LNCaP clone FGC (cell line): Measurements from ENCODE around the gene SYT7.

ENCODE experiments used
- DNase-seq: peaks from one replicate; pipeline ENCODE4 v3.0.0-alpha.2; 2011; ENCODE audit warnings: low read depth
- H3K4me3 ChIP-seq: 2 replicates; pipeline ENCODE4 v1.5.1; 2011; ENCODE audit warnings: mild to moderate bottlenecking, low read depth, low read length, control low read depth
- CTCF ChIP-seq: IDR thresholded peaks from 2 replicates; pipeline ENCODE4 v1.5.1; 2012; ENCODE audit warnings: mild to moderate bottlenecking; ENCODE audit not compliant: control insufficient read depth, insufficient read depth; ENCODE audit errors: extremely low read depth

Gene SYT7

GRCh38 chr11:61529537-61530225, 51.2 kb downstream of the SYT7 start:
- DNase-seq, result peak; percentile 52
- TF ChIP-seq CTCF, result no peak
- no peak overlapping the region for H3K4me3 ChIP-seq

GRCh38 chr11:61528114-61528513, 52.8 kb downstream of the SYT7 start:
- no peak overlapping the region for H3K4me3 ChIP-seq
- TF ChIP-seq CTCF, result no peak
- no peak for DNase-seq

GRCh38 chr11:61526956-61527731, 53.7 kb downstream of the SYT7 start:
- no peak for DNase-seq
- TF ChIP-seq CTCF, result no peak
- no peak overlapping the region for H3K4me3 ChIP-seq

- no peak for DNase-seq
- TF ChIP-seq CTCF, result no peak
- H3K4me3 ChIP-seq, result no peak overlapping the region
Observed at GRCh38 chr11:61526229-61526628, 54.6 kb downstream of the SYT7 start.

GRCh38 chr11:61524963-61525587, 55.8 kb downstream of the SYT7 start:
- DNase-seq, result no peak
- TF ChIP-seq CTCF, result no peak
- no peak overlapping the region for H3K4me3 ChIP-seq

GRCh38 chr11:61524446-61524845, 56.4 kb downstream of the SYT7 start:
- H3K4me3 ChIP-seq, result no peak overlapping the region
- no peak for TF ChIP-seq CTCF
- DNase-seq, result no peak
